NCI-H146 treated with DMSO at 0.1 percent for 48 hours (cell line): ENCODE results near the gene OMD.

Experiments used
- DNase-seq: peaks from one replicate; lab custom pipeline; 2025; ENCODE audit not compliant: unreplicated experiment; lab: John Stamatoyannopoulos, UW

OMD gene

DNA sequence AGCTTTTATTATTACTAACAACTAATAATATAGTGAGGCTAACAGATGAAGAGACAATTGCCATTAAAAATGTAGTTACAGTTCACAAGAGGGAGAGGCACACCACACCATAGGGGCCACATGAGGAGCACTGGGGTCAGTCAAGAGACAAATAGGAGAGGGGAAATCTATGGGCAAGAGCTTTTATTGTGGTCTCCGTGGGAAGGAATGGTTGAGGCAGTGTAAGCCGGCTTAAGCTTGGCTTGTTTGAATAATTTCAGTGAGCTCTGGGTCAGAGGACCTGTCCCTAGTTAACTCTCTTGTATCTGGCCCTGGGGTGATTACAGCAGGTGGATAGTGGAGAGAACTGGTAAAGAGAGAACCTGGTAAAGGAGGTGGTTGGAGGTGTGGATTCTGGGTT is 55.2 kb downstream of the OMD start:
- DNase-seq, result no peak
